HepG2 (cell line): ENCODE measurements around the gene OR2AT4. TPM values are rescaled to one million over a fixed set of nuclear protein-coding genes. Genes with fewer than 3 reads are reported as not detected.

ENCODE experiments used
- ATAC-seq: fragments of 200-7000 bp; cut with Tn5 transposase; 3 replicates; pipeline ENCODE4 v1.9.1; 2020; ENCODE audit warnings: mild to moderate bottlenecking, moderate library complexity
- BruUV-seq: library from RNA; stranded (reverse); fragments of 400-500 nt; replicated peaks from 2 replicates; lab custom pipeline; 2021; lab: Mats Ljungman, UMichigan
- CTCF ChIA-PET: fragments of 300-600 bp; formaldehyde crosslinking; extraction: SDS; loops from one replicate; lab custom pipeline; 2021; ENCODE audit warnings: low total read pairs, inconsistent platforms, low intra/inter-chr PET ratio; lab: Yijun Ruan, JAX
- POLR2A ChIA-PET: fragments of 350-600 bp; sonication (Branson Sonifier 250); formaldehyde crosslinking; loops from one replicate; lab custom pipeline; 2020; ENCODE audit warnings: antibody characterized with exemption, inconsistent platforms; lab: Yijun Ruan, JAX
- DNase-seq: peaks from one replicate; pipeline ENCODE4 v3.0.0-alpha.2; 2015; ENCODE audit warnings: low spot score
- FAIRE-seq: peaks from 3 replicates; lab custom pipeline; 2011; peaks lifted over from hg19 to GRCh38; lab: Jason Lieb, UNC
- H2AFZ ChIP-seq: one replicate; pipeline ENCODE4 v1.6.1; 2011; ENCODE audit warnings: low read length, inconsistent platforms
- H3K27ac ChIP-seq: fragments of 300-600 bp; 3 replicates; pipeline ENCODE4 v1.8.0; 2011; ENCODE audit warnings: mixed run types, mild to moderate bottlenecking, mixed read lengths, low read length, inconsistent platforms; ENCODE audit not compliant: insufficient read depth; ENCODE audit errors: extremely low read length
- H3K27me3 ChIP-seq, 2 experiments: fragments of 200-600 bp in 1 of 2; 2 replicates in 1 of 2; 3 replicates in 1 of 2; pipeline versions ENCODE4 v1.6.0 to v1.8.0; 2011; ENCODE audit warnings: low read length in 2 of 2, mild to moderate bottlenecking in 2 of 2, moderate library complexity in 2 of 2, inconsistent platforms in 1 of 2; ENCODE audit not compliant: insufficient read depth in 2 of 2, control insufficient read depth in 1 of 2
- H3K36me3 ChIP-seq, 2 experiments: fragments of 200-600 bp in 1 of 2; replicated peaks in 1 of 2; 2 replicates in 1 of 2; 3 replicates in 1 of 2; pipeline versions ENCODE4 v1.5.1 to v1.8.0; 2011; ENCODE audit warnings: low read length in 2 of 2, inconsistent platforms in 1 of 2; ENCODE audit not compliant: insufficient read depth in 2 of 2, control insufficient read depth in 1 of 2
- H3K4me1 ChIP-seq: 2 replicates; pipeline ENCODE4 v1.5.1; 2012; ENCODE audit warnings: low read length, inconsistent platforms; ENCODE audit not compliant: insufficient read depth
- H3K4me2 ChIP-seq: 2 replicates; pipeline ENCODE4 v1.6.0; 2011; ENCODE audit warnings: low read depth, low read length, inconsistent platforms
- H3K4me3 ChIP-seq, 3 experiments: fragments of 200-600 bp in 1 of 3; sonication (generic), shearing (Covaris generic) in 1 of 3; replicated peaks in 1 of 3; 2 replicates each; pipeline ENCODE4 v1.5.1; 2011 to 2016; ENCODE audit warnings: low read length in 3 of 3, inconsistent platforms in 2 of 3, low read depth in 2 of 3, mild to moderate bottlenecking in 2 of 3, control low read depth in 1 of 3, mixed read lengths in 1 of 3; ENCODE audit not compliant: insufficient read depth in 1 of 3
- H3K79me2 ChIP-seq: one replicate; pipeline ENCODE4 v1.6.1; 2011; ENCODE audit warnings: low read length, inconsistent platforms; ENCODE audit not compliant: insufficient read depth
- H3K9ac ChIP-seq: 2 replicates; pipeline ENCODE4 v1.6.0; 2011; ENCODE audit warnings: mild to moderate bottlenecking, low read depth, low read length, inconsistent platforms; ENCODE audit not compliant: insufficient read depth
- H3K9me3 ChIP-seq: 2 replicates; pipeline ENCODE4 v1.5.1; 2012; ENCODE audit warnings: mild to moderate bottlenecking, low read length
- H4K20me1 ChIP-seq: 2 replicates; pipeline ENCODE4 v1.6.0; 2011; ENCODE audit warnings: inconsistent platforms, mild to moderate bottlenecking, low read length, moderate library complexity; ENCODE audit not compliant: insufficient read depth
- BCL6 ChIP-seq: IDR thresholded peaks from 2 replicates; pipeline ENCODE4 v1.6.1; 2016; ENCODE audit warnings: missing genetic modification reagents, missing compliant biosample characterization
- FOXC1 ChIP-seq: sonication (generic); formaldehyde crosslinking; IDR thresholded peaks from 2 replicates; pipeline ENCODE4 v1.8.0; 2022; ENCODE audit warnings: mild to moderate bottlenecking, missing genetic modification reagents, borderline replicate concordance
- HNRNPK ChIP-seq: fragments of 200-400 bp; formaldehyde crosslinking; IDR thresholded peaks from 2 replicates; pipeline ENCODE4 v1.6.1; 2018; ENCODE audit warnings: low read length, low read depth, moderate library complexity, mild to moderate bottlenecking; ENCODE audit not compliant: poor library complexity, severe bottlenecking
- MYNN ChIP-seq: sonication (generic); formaldehyde crosslinking; IDR thresholded peaks from 2 replicates; pipeline ENCODE4 v1.4.0; 2020; ENCODE audit warnings: mild to moderate bottlenecking, low read depth, missing genetic modification reagents
- NFE2L2 ChIP-seq: fragments of 150-350 bp; IDR thresholded peaks from 2 replicates; pipeline ENCODE4 v1.6.1; 2014; ENCODE audit warnings: low read length
- PHF5A ChIP-seq: IDR thresholded peaks from one replicate; pipeline ENCODE4 v1.6.1; 2018; ENCODE audit warnings: low read depth, missing genetic modification reagents; ENCODE audit not compliant: unreplicated experiment
- PITX1 ChIP-seq: sonication (generic); formaldehyde crosslinking; IDR thresholded peaks from 2 replicates; pipeline ENCODE4 v1.5.1; 2020; ENCODE audit warnings: mild to moderate bottlenecking, missing genetic modification reagents
- ZNF607 ChIP-seq: sonication (generic); formaldehyde crosslinking; IDR thresholded peaks from 2 replicates; pipeline ENCODE4 v1.5.1; 2020; ENCODE audit warnings: missing genetic modification reagents, mild to moderate bottlenecking, borderline replicate concordance
- WGBS: methylation state at CpG from one replicate; pipeline ENCODE4 v1.1.6; 2017; ENCODE audit warnings: low lambda C conversion rate; 5-methylcytosine and 5-hydroxymethylcytosine counted together
- in situ Hi-C: cut with HindIII; loops from 2 replicates; pipeline ENCODE4 v1.10.0; 2017; ENCODE audit warnings: low pct_unique_long_range_greater_than_20kb; ENCODE audit not compliant: extremely low pct_ligation_motif_present
- intact Hi-C: fragments of 100-400 bp; cut with micrococcal nuclease; formaldehyde crosslinking; loops from one replicate; pipeline ENCODE4 v1.10.0; 2022; ENCODE audit not compliant: unreplicated experiment
- polyA plus RNA-seq, 8 experiments: library from polyadenylated mRNA; depleted of rRNA in 3 of 8; stranded (reverse) in 7 of 8; unstranded in 1 of 8; fragments of >200 nt; fragmentation: Illumina TruSeq in 4 of 8; extraction: Trizol in 4 of 8; gene quantifications; 2 replicates each; pipeline versions ENCODE4 v1.2.1 to v1.2.3, GENCODE V29; 2011 to 2016; ENCODE audit warnings: low read depth in 4 of 8, missing spikeins in 1 of 8, mixed read lengths in 1 of 8; ENCODE audit not compliant: insufficient read depth in 1 of 8
- total RNA-seq, 5 experiments: library from RNA; depleted of rRNA; stranded (reverse); fragments of >200 nt; fragmentation: Illumina TruSeq; extraction: Trizol; gene quantifications; 2 replicates each; pipeline ENCODE4 v1.2.3, GENCODE V29; 2016; ENCODE audit warnings: low read depth in 1 of 5

Gene OR2AT4
- total and polyA plus RNA-seq, 2 of the 13 experiments (the other 11 are each of a cell fraction or from before 2014, with no cell fraction given) = not detected

GRCh38 chr11:75100314-75100713 is 3.6 kb upstream of the OR2AT4 start:
- ChIA-PET CTCF (no interaction called here), POLR2A (no interaction called here)
- Histone ChIP-seq H3K27ac (no peak overlapping the region), H3K9me3 (no peaks in the 10 kb centered on the region), H2AFZ (no peak overlapping the region), H4K20me1 (no peaks in the 10 kb centered on the region), H3K27me3 (peaks cover 0 to 14% of the 10 kb centered on the region in 2 experiments; a peak in 3 of 5 replicates), H3K4me1 (peaks cover under 1% of the 10 kb centered on the region; the same call in 1 of the 2 replicates), H3K36me3 (no peaks in the 10 kb centered on the region)
- ATAC-seq = no peak
- in situ Hi-C loops = no loop called here
- no peak for DNase-seq
- 3% methylated on average over 3 of the region's 3 CpGs for WGBS
- no peak for FAIRE-seq
- TF ChIP-seq NFE2L2 (0 out of 2 replicates have a peak, but pooled peaks have one; percentile 20), BCL6 (CRISPR knock-in tag) (no peak), FOXC1 (CRISPR knock-in tag) (no peak), PHF5A (CRISPR knock-in tag) (no peak), PITX1 (CRISPR knock-in tag) (no peak)
- TF ChIP-seq, all 625 proteins: peak for 1
- Histone ChIP-seq H3K79me2 (no peaks in the 10 kb centered on the region), H3K4me3 (no peak overlapping the region), H3K4me2 (no peak overlapping the region), H3K9ac (no peak overlapping the region)
- BruUV-seq = no TSS peak
- intact Hi-C loops = no loop called here

DNA sequence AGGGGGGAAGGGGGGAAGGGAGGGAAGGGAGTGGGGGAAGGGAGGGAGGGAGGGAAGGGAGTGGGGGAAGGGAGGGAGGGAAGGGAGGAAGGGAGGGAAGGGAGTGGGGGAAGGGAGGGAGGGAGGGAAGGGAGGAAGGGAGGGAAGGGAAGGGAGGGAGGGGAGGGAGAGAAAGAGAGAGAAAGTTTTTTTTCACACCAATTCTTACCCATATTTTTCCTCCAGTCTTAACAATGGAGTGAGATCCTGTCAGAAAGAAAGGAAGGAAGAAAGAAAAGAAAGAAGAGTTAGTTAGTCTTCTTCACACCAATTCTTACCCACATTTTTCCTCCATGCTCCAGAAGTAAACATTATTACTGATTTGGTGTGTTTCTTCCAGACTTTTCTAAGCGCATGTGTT is 3.0 kb upstream of the OR2AT4 start:
- H3K4me1 ChIP-seq = no peaks in the 10 kb centered on the region
- ChIA-PET POLR2A (no interaction called here), CTCF (no interaction called here)
- H4K20me1 ChIP-seq = no peaks in the 10 kb centered on the region
- H3K4me2 ChIP-seq = no peak overlapping the region
- no peak for TF ChIP-seq MYNN (CRISPR knock-in tag)
- peak; percentile 96 for TF ChIP-seq HNRNPK
- TF ChIP-seq ZNF607 = no peak
- H3K9ac ChIP-seq = no peak overlapping the region
- H2AFZ ChIP-seq = no peak overlapping the region
- no peak for FAIRE-seq
- peaks cover 0 to 21% of the 10 kb centered on the region in 2 experiments; a peak in 3 of 5 replicates for H3K27me3 ChIP-seq
- no peak overlapping the region for H3K27ac ChIP-seq
- BruUV-seq = no TSS peak
- in situ Hi-C loops = no loop called here
- intact Hi-C loops = no loop called here
- 91% methylated on average over 1 of the region's 1 CpG for WGBS
- no peak for ATAC-seq
- H3K36me3 ChIP-seq = no peaks in the 10 kb centered on the region
- DNase-seq = no peak
- no peaks in the 10 kb centered on the region for H3K9me3 ChIP-seq
- H3K4me3 ChIP-seq = no peak overlapping the region
- H3K79me2 ChIP-seq = no peaks in the 10 kb centered on the region
